ENCODE data around the gene PEX6. TPM values are rescaled to one million over a fixed set of nuclear protein-coding genes. Genes with fewer than 3 reads are reported as not detected.

The PEX6 gene
- total and polyA plus RNA-seq, 2 donors (not counting 3 experiments of a cell fraction or from before 2014, with no cell fraction given), result 9.9 to 11.2 TPM

GRCh38 chr6:42996513-42996912 is 17.5 kb upstream of the PEX6 start:
- POLR2A ChIA-PET, result interaction anchor here (0.8 to 0.9 kb wide), 2 partner anchors 12 to 17 kb away, joined by 3 to 8 read pairs; partner anchors contain the start of gene PPP2R5D

More at GRCh38 chr6:42996513-42996912, 17.5 kb upstream of the PEX6 start:
- FAIRE-seq (no peak), DNase-seq (ENCODE audit: low read depth, low spot score) (no peak)
- H3K79me2 ChIP-seq (ENCODE audit: control insufficient read depth, insufficient read depth, low read length), result no peaks in the 10 kb centered on the region
- H3K9me1 ChIP-seq (replicated peaks; ENCODE audit: control insufficient read depth, extremely low read depth, insufficient read depth, low read length), result no peaks in the 10 kb centered on the region
- no peak for TF ChIP-seq MYC (IDR thresholded peaks at IDR 0.05; ENCODE audit: low read depth, low read length)
- TF ChIP-seq EZH2 (IDR thresholded peaks at IDR 0.05; ENCODE audit: borderline replicate concordance, low read depth, low read length, severe bottlenecking), result no peak
- TF ChIP-seq CTCF (IDR thresholded peaks at IDR 0.05; ENCODE audit: extremely low read depth in 1 of 2, insufficient read depth in 1 of 2, low read depth in 1 of 2, low read length in 2 of 2), result no peak
- TF ChIP-seq MAX (IDR thresholded peaks at IDR 0.05; ENCODE audit: insufficient read depth, insufficient read length), result no peak
- TF ChIP-seq POLR2A (IDR thresholded peaks at IDR 0.05; ENCODE audit: low read depth, low read length), result no peak
- no peak for TF ChIP-seq JUN (IDR thresholded peaks at IDR 0.05; ENCODE audit: borderline replicate concordance, insufficient read depth, insufficient read length, low read depth)
- no peak for TF ChIP-seq POLR2AphosphoS5 (IDR thresholded peaks at IDR 0.05; ENCODE audit: insufficient read depth, low read depth, low read length)
- no peak for TF ChIP-seq GATA2 (IDR thresholded peaks at IDR 0.05; ENCODE audit: insufficient read depth, insufficient read length, low read depth, low read length)
- TF ChIP-seq FOS (IDR thresholded peaks at IDR 0.05; ENCODE audit: borderline replicate concordance, insufficient read depth, low read length), result no peak
- CTCF ChIA-PET, result interaction anchor here (0.9 to 1.3 kb wide), 7 partner anchors 8 to 147 kb away, joined by 3 to 7 read pairs (median 3); partner anchors contain the start of gene KLHDC3
- H3K4me3 ChIP-seq (replicated peaks in 1 of 3; ENCODE audit: insufficient read depth in 1 of 3, low read depth in 1 of 3, low read length in 3 of 3), result no peak overlapping the region
- H3K4me1 ChIP-seq (ENCODE audit: control insufficient read depth, extremely low read depth, insufficient read depth, low read length), result no peaks in the 10 kb centered on the region
- H2AFZ ChIP-seq (ENCODE audit: low read depth, low read length), result no peak overlapping the region
- H3K36me3 ChIP-seq (ENCODE audit: control insufficient read depth in 2 of 2, extremely low read depth in 1 of 2, insufficient read depth in 2 of 2, low read length in 2 of 2), result peaks cover 0 to 3% of the 10 kb centered on the region in 2 experiments
- no peaks in the 10 kb centered on the region for H4K20me1 ChIP-seq (replicated peaks; ENCODE audit: control insufficient read depth, extremely low read depth, insufficient read depth, low read length)
- dilution Hi-C loops (cut with MboI; ENCODE audit: extremely low pct_ligation_motif_present, low sequenced_read_pairs), result no loop called here
- H3K9me3 ChIP-seq (replicated peaks; ENCODE audit: control insufficient read depth, insufficient read depth, low read length), result no peaks in the 10 kb centered on the region
- H3K27ac ChIP-seq (ENCODE audit: insufficient read depth, low read depth, low read length), result no peak overlapping the region
- BruUV-seq (replicated peaks), result no TSS peak
- intact Hi-C loops (cut with micrococcal nuclease), result no loop called here
- no peak overlapping the region for H3K4me2 ChIP-seq (ENCODE audit: insufficient read depth, low read length)
- H3K27me3 ChIP-seq (ENCODE audit: control insufficient read depth in 2 of 2, insufficient read depth in 2 of 2, low read length in 2 of 2), result no peaks in the 10 kb centered on the region
- no peak overlapping the region for H3K9ac ChIP-seq (replicated peaks; ENCODE audit: extremely low read depth, insufficient read depth, low read length)

Measured in endothelial cell of umbilical vein (primary cell).